NOMO-1 (cell line): Measurements from ENCODE around the gene SV2B.

Experiments used
- DNase-seq, 2 experiments: peaks; one replicate each; lab custom pipeline; 2025; ENCODE audit not compliant: unreplicated experiment in 2 of 2; lab: John Stamatoyannopoulos, UW

SV2B gene

DNA sequence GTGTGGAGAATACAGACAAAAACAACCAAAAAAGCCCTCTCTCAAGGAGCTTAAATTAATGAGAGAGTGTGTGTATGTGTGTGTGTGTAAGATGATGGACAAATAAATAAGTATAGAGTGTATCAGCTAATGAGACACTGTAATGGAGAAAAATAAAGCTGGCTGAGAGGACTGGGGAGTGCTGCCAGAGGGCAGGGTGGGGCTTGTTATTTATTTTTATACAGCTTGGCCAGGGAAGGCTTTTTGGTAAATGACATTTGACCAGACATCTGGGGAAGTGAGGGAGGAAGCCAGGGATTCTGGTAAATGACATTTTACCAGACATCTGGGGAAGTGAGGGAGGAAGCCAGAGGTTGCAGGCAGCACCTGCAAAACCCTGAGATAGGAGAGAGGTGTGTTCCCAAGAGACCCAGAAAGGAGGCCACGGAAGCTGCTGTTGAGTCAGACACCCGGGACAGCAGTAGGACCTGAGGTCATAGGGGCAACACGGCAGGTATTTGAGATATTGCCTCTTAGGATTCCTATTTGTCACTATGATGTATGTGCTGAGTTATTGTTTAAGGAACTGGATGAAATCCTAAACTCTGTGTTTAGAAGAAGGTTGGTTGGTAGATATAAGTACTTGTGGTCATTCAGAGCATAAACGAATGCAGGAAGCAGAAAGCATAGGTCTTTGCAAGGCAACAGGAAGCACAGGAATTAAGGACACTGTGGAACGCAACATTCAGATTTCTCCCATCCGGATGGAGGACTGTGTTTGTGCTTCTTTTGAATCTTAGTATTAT lies 2.7 kb downstream of the SV2B start:
- DNase-seq = no peak

DNA sequence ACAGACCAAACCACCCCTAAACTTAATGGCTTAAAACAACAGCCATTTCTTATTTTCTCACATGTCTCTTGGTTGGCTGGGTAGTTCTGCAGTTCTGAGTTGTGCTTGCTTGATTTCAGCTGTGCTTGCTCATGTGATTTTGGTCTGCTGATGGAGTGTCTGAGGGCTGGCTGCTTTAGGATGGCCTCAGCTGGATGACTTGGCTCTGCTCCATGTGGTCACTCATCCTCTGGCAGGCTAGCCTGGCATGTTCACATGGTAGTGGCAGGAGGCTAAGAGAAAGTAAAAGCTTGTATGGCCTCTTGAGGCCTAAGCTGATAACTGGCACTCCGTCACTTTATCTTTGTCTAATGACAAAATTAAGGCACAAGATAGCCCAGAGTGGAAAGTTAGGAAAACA lies 4.1 kb downstream of the SV2B start:
- DNase-seq = no peak

DNA sequence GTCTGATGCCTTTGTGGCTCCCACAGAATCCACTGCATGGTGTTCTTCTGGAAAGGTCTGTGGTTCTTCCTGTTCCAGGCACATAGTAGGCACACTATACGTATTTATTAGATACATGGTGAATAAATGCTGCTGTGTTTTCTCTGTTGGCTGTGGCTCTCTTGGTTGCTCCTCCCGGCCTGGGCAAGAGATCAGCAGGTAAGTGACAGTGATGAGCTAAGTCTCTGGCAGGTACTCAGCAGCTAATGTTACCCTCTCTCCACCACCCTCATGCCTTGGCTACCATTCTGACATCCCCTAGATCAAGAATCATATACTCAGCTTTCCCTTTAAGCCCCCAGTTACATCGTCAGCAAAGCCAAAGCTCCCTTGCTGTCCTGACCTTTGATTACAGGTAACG lies 8.4 kb downstream of the SV2B start:
- DNase-seq = no peak

DNA sequence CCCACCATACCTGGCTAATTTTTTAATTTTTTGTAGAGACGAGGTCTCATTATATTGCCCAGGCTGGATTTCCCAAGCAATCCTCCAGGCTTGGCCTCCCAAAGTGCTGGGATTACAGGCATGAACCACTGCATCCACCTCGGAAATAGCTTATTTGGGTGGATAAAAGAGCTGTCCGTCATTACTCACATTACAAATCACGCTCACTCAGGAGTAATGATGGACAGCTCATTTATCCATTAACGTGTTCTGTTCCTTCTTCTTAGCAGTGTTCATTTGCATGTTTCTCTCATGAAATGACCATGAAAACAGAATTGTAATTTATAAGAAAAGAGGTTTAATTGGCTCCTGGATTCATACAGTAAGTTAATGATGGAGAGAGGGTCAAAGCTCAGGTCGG lies 9.8 kb downstream of the SV2B start:
- no peak for DNase-seq

DNA sequence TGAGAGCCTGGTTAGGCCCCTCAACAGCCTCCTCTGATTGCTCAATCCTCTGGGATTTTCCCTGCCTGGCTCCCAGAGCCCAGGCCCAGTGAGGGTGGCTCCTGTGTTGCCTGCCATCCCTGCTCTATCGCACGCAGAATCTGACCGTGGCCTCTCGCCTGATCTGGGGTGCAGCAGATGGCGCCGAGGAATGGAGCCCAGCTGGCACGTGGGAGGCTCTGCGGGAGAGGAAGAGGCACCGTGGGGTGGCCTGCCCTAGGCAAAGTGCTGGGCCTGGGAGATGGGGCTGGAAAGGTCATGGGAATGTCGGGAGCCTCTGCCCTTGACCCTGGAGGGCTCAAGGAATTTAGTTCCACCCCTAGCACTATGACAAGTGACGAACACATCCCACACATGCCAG lies 10.3 kb downstream of the SV2B start:
- DNase-seq = no peak

DNA sequence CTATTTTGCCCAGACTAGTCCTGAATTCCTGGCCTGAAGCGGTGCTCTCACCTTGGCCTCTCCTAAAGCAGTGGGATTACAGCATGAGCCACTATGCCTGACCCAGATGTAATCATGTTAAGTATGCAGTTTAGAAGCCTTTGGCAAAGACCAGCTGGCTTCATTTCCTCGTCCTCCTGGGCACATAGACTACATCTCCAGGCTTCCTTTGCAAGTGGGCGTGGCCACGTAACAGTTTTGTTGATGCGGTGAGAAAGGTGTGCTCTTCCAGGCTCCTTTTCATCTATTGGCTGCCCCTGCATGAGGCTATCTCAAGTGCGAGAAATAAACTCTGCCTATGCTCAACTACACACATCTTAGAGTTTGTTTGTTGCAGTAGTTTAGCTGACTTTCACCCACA lies 13.0 kb downstream of the SV2B start:
- no peak for DNase-seq

DNA sequence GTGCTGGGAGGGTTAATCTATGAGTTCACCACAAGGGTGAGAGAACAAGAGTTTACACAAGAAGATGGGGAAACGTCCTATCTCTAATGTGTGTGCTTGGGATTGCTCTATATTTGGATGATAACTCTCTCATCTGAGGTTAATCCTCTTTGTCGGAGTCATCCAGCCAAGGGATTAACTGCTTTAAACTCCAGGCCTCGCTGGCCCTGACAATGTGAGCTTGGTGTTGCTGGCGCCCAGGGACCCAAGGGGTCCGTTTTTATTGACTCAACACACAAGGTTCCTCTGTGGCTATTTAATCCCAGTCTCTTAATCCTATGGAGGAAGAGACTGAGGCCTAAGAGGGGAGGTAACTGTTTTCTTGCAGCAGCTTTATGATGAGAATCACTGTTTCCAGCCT lies 14.2 kb downstream of the SV2B start:
- no peak for DNase-seq

DNA sequence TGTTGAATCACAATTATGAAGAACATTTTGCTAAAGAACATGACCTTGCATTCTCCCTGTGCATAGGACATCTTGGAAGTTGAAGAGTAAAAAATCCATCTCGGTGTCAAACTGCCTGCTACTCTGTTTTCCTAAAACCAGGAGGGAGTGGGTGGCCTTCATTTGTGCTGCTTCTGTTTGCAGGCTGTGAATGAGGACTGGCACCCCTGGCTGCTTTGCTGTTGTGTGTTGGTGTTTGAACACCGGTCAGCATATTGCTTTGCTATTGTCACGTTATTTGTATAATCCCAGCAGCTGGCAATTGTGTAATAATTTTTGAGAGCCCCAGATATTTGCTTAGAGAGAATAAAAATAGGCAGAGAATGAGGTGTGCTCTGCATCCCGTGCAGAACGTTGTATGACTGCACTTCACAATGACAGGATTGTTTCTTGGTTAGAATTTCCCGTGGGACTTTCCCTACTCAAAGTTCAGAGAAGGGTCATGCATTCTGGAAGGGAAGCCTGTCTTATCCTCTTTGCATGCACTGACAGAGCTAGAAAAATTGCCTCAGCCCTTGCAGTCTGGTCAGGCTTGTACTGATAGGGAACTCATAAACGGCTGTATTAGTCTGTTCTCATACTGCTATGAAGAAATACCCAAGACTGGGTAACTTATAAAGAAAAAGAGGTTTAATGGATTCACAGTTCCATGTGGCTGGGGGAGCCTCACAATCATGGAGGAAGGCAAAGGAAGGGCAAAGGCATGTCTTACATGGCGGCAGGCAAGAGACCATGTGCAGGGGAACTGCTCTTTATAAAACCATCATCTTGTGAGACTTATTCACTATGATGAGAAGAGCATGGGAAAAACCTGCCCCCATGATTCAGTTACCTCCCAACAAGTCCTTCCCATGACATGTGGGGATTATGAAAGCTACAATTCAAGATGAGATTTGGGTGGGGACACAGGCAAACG lies 16.3 kb downstream of the SV2B start:
- no peak for DNase-seq

DNA sequence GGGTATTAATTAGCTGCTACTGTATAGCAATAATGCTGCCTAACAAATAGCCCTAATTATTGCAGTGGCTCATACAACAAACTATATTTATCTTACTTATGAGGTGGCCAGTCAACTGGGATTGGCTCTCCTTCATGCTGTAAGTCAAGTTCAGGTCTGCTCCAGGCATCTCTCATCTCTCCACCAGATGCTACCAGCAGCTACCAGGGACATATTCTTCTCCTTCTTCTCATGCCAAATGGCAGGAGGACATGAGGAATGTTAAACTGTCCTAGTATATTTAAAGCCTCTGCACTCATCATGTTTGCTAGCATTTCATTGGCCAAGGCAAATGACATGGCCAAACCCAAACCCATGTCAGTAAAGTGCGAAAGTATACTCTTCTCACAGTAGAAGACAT lies 17.3 kb downstream of the SV2B start:
- no peak for DNase-seq

DNA sequence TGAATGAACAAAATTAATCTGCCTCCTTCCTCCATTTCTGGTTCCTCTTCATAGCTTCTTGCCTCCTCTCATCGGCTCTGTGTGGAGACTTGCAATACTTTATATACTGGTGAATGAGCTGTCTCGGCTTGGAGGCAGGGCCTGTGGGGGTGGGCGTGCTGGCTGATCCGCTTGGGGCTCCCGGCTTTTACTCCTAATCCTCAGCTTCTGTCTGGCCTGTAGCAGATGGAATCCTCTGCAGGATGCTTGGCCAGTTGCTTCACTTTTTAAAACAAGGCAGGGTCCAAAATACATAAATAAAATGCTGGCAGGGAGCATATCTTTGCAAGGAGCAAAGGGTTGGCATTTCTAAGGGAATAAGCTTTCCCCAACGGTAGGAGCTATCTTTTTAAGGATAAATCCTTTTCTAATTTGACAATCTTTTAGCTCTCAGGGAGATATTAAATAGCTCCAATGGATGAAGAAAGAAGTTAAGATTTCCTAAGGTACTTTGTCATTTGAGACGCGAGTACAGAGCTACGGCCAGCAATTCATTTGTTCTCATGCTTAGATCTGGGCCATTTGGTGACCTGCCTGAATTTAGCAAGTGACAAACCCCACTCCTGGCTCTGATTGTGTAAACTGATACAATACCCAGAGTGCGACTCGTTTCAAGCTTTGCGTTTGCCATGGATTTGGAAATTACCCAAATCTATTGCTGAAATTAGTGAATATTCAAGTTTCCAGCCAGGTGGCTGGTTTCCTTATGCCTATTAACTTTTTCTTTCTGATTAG lies 18.9 kb downstream of the SV2B start:
- no peak for DNase-seq

DNA sequence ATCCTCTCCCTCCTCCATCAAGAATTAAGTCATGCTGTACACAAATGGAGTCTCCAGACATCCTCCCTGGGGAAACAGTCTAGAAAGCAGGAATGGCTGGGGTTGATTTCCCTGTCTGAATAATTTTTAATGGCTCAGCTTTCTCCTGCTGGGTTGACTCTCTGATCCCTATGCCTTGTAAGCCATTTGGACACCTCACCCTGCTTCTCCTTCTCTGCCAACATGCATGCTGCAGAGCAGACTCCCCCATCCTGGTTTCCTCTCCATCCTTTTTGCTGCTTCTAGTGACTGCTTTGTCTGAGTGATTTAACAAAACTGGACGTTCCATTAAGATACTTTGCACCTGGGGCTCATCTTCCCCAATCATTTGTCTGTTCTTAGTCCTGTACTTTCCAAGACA lies 22.2 kb downstream of the SV2B start:
- no peak for DNase-seq

DNA sequence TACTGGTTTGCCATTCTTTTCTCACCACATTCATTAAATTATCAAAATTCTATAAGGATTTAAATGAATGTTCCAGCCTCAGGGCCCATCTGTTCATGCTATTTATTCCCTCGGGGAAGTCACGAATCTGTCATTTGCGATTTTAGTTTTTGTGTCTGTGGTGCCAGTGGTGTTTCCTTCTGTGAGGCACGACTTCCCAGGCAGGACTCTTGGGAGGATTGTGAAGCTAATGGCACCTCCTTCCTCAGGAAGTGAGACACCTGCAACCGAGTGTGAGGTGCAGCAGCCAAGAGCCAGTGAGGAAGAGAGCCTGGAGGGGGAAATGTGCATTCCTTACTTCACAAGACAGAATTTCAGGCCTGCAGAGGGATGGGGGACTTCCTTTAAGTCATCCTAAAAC lies 24.1 kb downstream of the SV2B start:
- DNase-seq = no peak

DNA sequence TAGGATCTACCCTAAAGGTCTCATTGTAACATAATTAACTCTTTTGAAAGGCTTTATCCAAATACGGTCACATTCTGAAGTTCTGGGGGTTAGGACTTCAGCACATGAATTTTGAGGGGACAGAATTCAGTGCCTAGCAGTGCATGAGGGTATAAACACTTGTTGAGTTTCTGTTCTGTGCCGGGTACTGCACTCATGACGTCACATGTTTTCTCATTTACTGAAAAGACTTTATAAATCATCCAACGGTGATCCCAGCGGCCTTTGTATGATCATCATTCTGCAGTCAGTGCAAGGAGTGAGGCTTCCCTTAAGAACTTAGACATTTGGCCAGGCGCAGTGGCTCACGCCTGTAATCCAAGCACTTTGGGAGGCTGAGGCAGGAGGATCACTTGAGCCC lies 25.1 kb downstream of the SV2B start:
- no peak for DNase-seq

DNA sequence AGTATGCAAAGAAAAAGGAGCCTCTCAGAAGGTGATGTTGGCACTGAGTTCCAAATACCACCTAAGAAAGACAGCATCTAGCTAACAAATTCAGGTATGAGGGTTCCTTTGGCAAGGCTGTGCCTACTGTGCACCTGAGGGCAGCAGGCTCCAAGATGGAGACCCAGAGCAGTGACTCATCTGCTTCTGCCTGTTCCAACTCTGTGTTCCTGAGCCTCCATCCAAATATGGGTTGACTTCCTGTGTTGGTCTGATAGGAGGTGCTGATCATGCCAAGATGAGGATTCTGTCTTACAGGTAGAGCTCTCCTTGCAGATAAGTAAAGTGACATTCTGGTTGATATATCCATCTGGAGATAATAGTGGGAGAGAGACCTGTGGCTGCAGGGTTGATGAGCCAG lies 26.0 kb downstream of the SV2B start:
- no peak for DNase-seq

DNA sequence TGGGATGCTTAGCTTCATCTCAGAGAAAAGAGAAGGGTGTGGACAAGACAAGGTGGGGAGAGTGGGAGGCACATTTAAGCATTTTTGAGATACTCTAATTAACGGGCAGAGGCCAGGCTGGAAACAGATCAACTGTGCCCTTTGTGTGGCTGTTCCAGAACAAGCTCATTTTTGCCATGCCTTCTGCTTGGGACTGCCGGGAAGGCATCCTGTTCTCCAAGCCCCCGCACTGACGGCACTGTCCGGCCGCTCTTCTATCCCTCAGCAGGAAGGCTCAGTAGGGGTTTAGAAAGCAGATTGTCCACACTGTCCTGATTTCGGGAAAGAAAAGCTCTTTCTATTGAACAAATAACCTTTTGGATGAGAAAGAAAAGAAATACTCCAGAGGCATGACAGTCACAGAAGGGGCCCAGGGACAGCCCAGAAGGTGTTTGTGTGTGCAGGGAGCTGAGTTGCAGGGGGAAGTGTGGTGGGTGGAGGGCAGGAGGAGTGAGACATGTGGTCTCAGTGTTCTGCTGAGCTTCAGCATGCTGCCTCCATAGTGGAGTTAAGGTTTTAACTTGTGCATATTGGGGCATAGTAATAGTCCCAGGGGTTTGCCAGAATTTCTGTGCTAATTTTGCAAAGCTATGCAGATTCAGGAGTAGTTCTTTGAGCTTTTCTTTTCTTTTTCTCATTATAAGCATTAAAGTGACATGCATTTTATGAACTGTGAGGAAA lies 27.3 kb downstream of the SV2B start:
- no peak for DNase-seq

DNA sequence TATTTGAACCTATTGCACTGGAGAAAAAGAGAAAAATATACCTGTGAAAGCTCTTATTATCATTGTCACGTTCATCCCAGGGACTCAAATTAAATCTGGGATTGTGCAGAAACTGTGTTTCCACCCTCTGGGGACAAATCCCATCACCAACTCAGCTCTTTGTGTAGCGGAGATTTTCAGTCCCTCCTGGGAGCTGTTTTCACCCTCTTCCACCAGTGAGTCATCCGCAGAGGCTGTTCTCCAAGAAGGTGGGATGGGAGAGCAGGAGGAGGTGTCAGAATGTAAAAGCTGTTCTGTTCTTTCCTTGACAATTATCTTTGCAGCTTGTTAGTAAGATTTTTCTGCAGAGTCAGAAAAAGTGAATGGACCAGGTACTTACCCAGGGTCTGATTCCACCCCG lies 28.0 kb downstream of the SV2B start:
- no peak for DNase-seq

DNA sequence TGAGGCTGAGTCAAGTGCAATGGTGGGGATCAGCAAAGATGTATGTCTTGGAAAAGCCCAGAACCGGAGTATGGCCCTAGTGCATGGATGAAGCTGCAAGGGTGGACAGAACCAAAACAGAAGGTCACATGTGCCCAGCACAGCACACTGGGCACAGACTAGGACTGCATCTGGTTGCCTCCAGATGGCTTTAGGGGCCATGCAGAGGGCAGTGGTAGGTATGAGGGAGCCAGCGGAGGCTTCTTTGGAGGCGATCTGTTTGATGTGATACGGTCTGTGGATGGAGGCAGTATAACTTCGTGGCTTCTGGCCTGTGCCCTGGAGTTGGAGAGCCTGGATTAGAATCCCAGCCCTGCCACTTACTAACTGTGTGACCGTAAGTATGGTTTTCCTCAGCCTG lies 29.4 kb downstream of the SV2B start:
- DNase-seq = no peak

DNA sequence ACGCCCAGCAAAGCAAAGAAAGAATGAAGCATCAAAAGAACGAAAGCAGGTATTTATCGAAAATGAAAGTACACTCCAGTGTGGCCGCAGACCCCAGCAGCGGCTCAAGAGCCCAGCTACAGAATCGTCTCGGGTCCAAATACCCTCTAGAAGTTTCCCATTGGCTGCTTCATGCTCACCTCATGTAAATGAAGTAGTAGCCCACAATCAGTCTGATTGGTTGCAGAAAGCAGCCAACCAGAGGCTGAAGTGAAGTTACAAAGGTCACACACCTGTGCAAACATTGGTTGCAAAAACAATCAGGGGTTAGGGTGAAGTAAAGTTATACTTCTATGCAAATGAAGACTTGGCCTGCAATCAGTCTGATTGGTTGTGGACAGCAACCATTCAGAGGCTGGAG lies 32.0 kb downstream of the SV2B start:
- no peak for DNase-seq

DNA sequence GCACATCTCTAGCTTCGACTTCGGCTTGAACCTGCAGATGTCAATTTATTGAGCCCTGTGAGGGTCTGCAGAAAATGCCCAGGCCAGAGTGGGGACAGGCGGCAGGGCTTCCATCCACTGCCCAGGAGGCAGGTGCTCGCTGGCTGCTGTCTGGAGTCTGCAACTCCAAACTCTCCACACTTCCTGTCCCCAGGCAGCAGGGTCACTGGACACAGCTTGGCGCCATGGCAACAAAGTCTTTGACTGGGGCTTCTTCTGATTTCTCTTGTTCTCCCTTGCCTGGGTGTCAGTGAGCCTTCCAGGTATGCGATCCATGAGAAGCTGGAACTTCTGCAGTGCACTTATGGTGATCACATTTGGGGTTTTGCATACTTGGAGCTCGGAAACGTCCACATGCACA lies 33.5 kb downstream of the SV2B start:
- no peak for DNase-seq

DNA sequence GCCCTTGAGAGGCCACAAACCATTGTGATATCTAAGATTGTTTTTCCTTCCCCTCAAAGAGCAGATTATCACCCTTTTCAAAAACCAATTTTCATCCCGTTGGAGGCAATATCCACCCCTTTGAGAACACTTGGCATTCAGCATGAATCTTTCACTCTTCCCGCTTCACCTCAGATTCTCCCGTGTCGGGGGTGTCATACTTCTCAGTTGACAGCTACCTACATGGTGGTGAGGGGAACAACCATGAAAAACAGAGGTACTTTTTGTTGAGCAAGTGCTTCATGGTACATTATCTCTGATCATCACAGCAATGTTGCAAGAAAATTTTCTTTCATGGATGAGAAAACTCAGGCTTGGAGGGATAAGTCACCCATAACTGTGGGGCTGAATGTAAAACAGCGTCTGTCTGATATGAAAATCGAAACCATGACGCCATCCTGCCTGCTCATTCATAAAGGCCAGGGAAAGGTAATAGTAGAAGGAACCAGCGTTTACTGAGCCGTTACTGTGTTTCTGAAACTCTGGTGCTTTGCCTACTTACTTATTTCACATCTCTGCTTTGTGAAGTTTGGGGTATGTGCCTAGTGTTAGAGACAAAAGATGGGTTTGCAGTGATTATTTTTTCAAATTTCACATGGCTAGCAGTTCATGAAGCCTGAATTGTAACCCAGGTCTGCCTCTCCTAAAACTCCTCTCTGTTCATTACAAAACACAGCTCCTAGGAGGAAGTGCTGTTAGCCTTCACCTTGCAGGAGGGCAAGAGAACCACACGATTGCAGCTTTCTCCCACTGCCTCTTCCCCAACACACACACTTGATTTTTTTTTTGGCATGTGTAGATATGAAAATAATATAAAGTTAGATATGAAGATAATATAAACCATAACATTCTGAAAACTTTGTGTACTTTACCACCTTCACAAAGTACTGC lies 35.4 kb downstream of the SV2B start:
- DNase-seq = no peak
